ENCODE measurements around the gene PEX10.
A peak's percentile ranks its signal among the peaks of the same experiment; 100 is the strongest.

Gene PEX10

GRCh38 chr1:2398871-2399270 is 13.5 kb downstream of the PEX10 start:
- peaks cover 23% of the 10 kb centered on the region for H3K36me3 ChIP-seq (ENCODE audit: control insufficient read depth, insufficient read depth, low read length)

GRCh38 chr1:2397007-2397679 is 15.2 kb downstream of the PEX10 start:
- H3K4me1 ChIP-seq (ENCODE audit: control insufficient read depth, insufficient read depth, low read length), result peaks cover 29% of the 10 kb centered on the region
- H3K4me3 ChIP-seq (ENCODE audit: low read length), result no peak overlapping the region
- H3K9ac ChIP-seq (ENCODE audit: low read length), result no peak overlapping the region
- H3K27me3 ChIP-seq (ENCODE audit: control insufficient read depth, insufficient read depth, low read length), result no peaks in the 10 kb centered on the region
- no peaks in the 10 kb centered on the region for H3K9me3 ChIP-seq (ENCODE audit: control insufficient read depth, low read length)
- H3K36me3 ChIP-seq (ENCODE audit: control insufficient read depth, insufficient read depth, low read length), result peaks cover 28% of the 10 kb centered on the region

More at GRCh38 chr1:2398871-2399270, 13.5 kb downstream of the PEX10 start:
- no peak overlapping the region for H3K4me3 ChIP-seq (ENCODE audit: low read length)
- no peaks in the 10 kb centered on the region for H3K9me3 ChIP-seq (ENCODE audit: control insufficient read depth, low read length)
- no peak overlapping the region for H3K9ac ChIP-seq (ENCODE audit: low read length)
- peaks cover 14% of the 10 kb centered on the region for H3K4me1 ChIP-seq (ENCODE audit: control insufficient read depth, insufficient read depth, low read length)
- no peaks in the 10 kb centered on the region for H3K27me3 ChIP-seq (ENCODE audit: control insufficient read depth, insufficient read depth, low read length)

GRCh38 chr1:2396476-2396875 is 15.9 kb downstream of the PEX10 start:
- Histone ChIP-seq H3K9me3 (ENCODE audit: control insufficient read depth, low read length) (no peaks in the 10 kb centered on the region), H3K4me3 (ENCODE audit: low read length) (no peak overlapping the region), H3K9ac (ENCODE audit: low read length) (no peak overlapping the region), H3K4me1 (ENCODE audit: control insufficient read depth, insufficient read depth, low read length) (peaks cover 29% of the 10 kb centered on the region), H3K27me3 (ENCODE audit: control insufficient read depth, insufficient read depth, low read length) (no peaks in the 10 kb centered on the region), H3K36me3 (ENCODE audit: control insufficient read depth, insufficient read depth, low read length) (peaks cover 28% of the 10 kb centered on the region)

- peaks cover 29% of the 10 kb centered on the region for H3K4me1 ChIP-seq (ENCODE audit: control insufficient read depth, insufficient read depth, low read length)
- H3K27me3 ChIP-seq (ENCODE audit: control insufficient read depth, insufficient read depth, low read length), result no peaks in the 10 kb centered on the region
- H3K4me3 ChIP-seq (ENCODE audit: low read length), result no peak overlapping the region
- H3K9me3 ChIP-seq (ENCODE audit: control insufficient read depth, low read length), result no peaks in the 10 kb centered on the region
- peaks cover 28% of the 10 kb centered on the region for H3K36me3 ChIP-seq (ENCODE audit: control insufficient read depth, insufficient read depth, low read length)
- no peak overlapping the region for H3K9ac ChIP-seq (ENCODE audit: low read length)
These were observed 16.3 kb downstream of the PEX10 start for GRCh38 chr1:2396059-2396458.

GRCh38 chr1:2395245-2395644 is 17.1 kb downstream of the PEX10 start:
- H3K36me3 ChIP-seq (ENCODE audit: control insufficient read depth, insufficient read depth, low read length), result peaks cover 22% of the 10 kb centered on the region
- no peak overlapping the region for H3K4me3 ChIP-seq (ENCODE audit: low read length)
- no peaks in the 10 kb centered on the region for H3K27me3 ChIP-seq (ENCODE audit: control insufficient read depth, insufficient read depth, low read length)
- no peaks in the 10 kb centered on the region for H3K9me3 ChIP-seq (ENCODE audit: control insufficient read depth, low read length)
- no peak overlapping the region for H3K9ac ChIP-seq (ENCODE audit: low read length)
- peaks cover 36% of the 10 kb centered on the region for H3K4me1 ChIP-seq (ENCODE audit: control insufficient read depth, insufficient read depth, low read length)

GRCh38 chr1:2394761-2395160 is 17.6 kb downstream of the PEX10 start:
- H3K27me3 ChIP-seq (ENCODE audit: control insufficient read depth, insufficient read depth, low read length), result no peaks in the 10 kb centered on the region
- H3K9ac ChIP-seq (ENCODE audit: low read length), result peak overlapping the region; percentile 7
- peaks cover 41% of the 10 kb centered on the region for H3K4me1 ChIP-seq (ENCODE audit: control insufficient read depth, insufficient read depth, low read length)
- H3K4me3 ChIP-seq (ENCODE audit: low read length), result no peak overlapping the region
- H3K36me3 ChIP-seq (ENCODE audit: control insufficient read depth, insufficient read depth, low read length), result peaks cover 22% of the 10 kb centered on the region
- H3K9me3 ChIP-seq (ENCODE audit: control insufficient read depth, low read length), result no peaks in the 10 kb centered on the region

GRCh38 chr1:2394220-2394619 is 18.1 kb downstream of the PEX10 start:
- H3K9me3 ChIP-seq (ENCODE audit: control insufficient read depth, low read length), result no peaks in the 10 kb centered on the region

GRCh38 chr1:2393471-2393877 is 18.9 kb downstream of the PEX10 start:
- Histone ChIP-seq H3K9me3 (ENCODE audit: control insufficient read depth, low read length) (no peaks in the 10 kb centered on the region), H3K36me3 (ENCODE audit: control insufficient read depth, insufficient read depth, low read length) (peaks cover 22% of the 10 kb centered on the region), H3K4me3 (ENCODE audit: low read length) (no peak overlapping the region), H3K9ac (ENCODE audit: low read length) (peak overlapping the region; percentile 53), H3K4me1 (ENCODE audit: control insufficient read depth, insufficient read depth, low read length) (peaks cover 41% of the 10 kb centered on the region), H3K27me3 (ENCODE audit: control insufficient read depth, insufficient read depth, low read length) (no peaks in the 10 kb centered on the region)

More at GRCh38 chr1:2394220-2394619, 18.1 kb downstream of the PEX10 start:
- peaks cover 22% of the 10 kb centered on the region for H3K36me3 ChIP-seq (ENCODE audit: control insufficient read depth, insufficient read depth, low read length)
- no peaks in the 10 kb centered on the region for H3K27me3 ChIP-seq (ENCODE audit: control insufficient read depth, insufficient read depth, low read length)
- peak overlapping the region; percentile 7 for H3K9ac ChIP-seq (ENCODE audit: low read length)
- peaks cover 41% of the 10 kb centered on the region for H3K4me1 ChIP-seq (ENCODE audit: control insufficient read depth, insufficient read depth, low read length)
- no peak overlapping the region for H3K4me3 ChIP-seq (ENCODE audit: low read length)

- Histone ChIP-seq H3K9ac (ENCODE audit: low read length) (peak overlapping the region; percentile 53), H3K9me3 (ENCODE audit: control insufficient read depth, low read length) (no peaks in the 10 kb centered on the region), H3K36me3 (ENCODE audit: control insufficient read depth, insufficient read depth, low read length) (peaks cover 22% of the 10 kb centered on the region), H3K4me1 (ENCODE audit: control insufficient read depth, insufficient read depth, low read length) (peaks cover 41% of the 10 kb centered on the region), H3K27me3 (ENCODE audit: control insufficient read depth, insufficient read depth, low read length) (no peaks in the 10 kb centered on the region), H3K4me3 (ENCODE audit: low read length) (peak overlapping the region; percentile 2)
These were observed 19.7 kb downstream of the PEX10 start for GRCh38 chr1:2392686-2393085.

GRCh38 chr1:2391931-2392509 is 20.3 kb downstream of the PEX10 start:
- Histone ChIP-seq H3K4me1 (ENCODE audit: control insufficient read depth, insufficient read depth, low read length) (peaks cover 41% of the 10 kb centered on the region), H3K4me3 (ENCODE audit: low read length) (peak overlapping the region; percentile 2), H3K27me3 (ENCODE audit: control insufficient read depth, insufficient read depth, low read length) (no peaks in the 10 kb centered on the region), H3K36me3 (ENCODE audit: control insufficient read depth, insufficient read depth, low read length) (peaks cover 16% of the 10 kb centered on the region), H3K9ac (ENCODE audit: low read length) (peak overlapping the region; percentile 53), H3K9me3 (ENCODE audit: control insufficient read depth, low read length) (no peaks in the 10 kb centered on the region)

- Histone ChIP-seq H3K9me3 (ENCODE audit: control insufficient read depth, low read length) (no peaks in the 10 kb centered on the region), H3K27me3 (ENCODE audit: control insufficient read depth, insufficient read depth, low read length) (no peaks in the 10 kb centered on the region), H3K36me3 (ENCODE audit: control insufficient read depth, insufficient read depth, low read length) (peaks cover 16% of the 10 kb centered on the region), H3K4me1 (ENCODE audit: control insufficient read depth, insufficient read depth, low read length) (peaks cover 41% of the 10 kb centered on the region), H3K9ac (ENCODE audit: low read length) (peak within 1 kb of the TSS; percentile 61), H3K4me3 (ENCODE audit: low read length) (peak within 1 kb of the TSS; percentile 56)
These were observed 21.1 kb downstream of the PEX10 start, which contains the start of the genes MORN1 and RER1 for GRCh38 chr1:2391041-2391930. MORN1 (minus strand) TSS chr1:2391554; CDS start chr1:2391533, 21 bp downstream. RER1 (plus strand) TSS chr1:2391841; CDS start chr1:2395791, 3,950 bp downstream.

- Histone ChIP-seq H3K4me1 (ENCODE audit: control insufficient read depth, insufficient read depth, low read length) (peaks cover 34% of the 10 kb centered on the region), H3K4me3 (ENCODE audit: low read length) (no peak overlapping the region), H3K9ac (ENCODE audit: low read length) (no peak overlapping the region)
These were observed 22.7 kb downstream of the PEX10 start for GRCh38 chr1:2389644-2390043.

More at GRCh38 chr1:2389644-2390043, 22.7 kb downstream of the PEX10 start:
- Histone ChIP-seq H3K9me3 (ENCODE audit: control insufficient read depth, low read length) (no peaks in the 10 kb centered on the region), H3K36me3 (ENCODE audit: control insufficient read depth, insufficient read depth, low read length) (peaks cover 10% of the 10 kb centered on the region), H3K27me3 (ENCODE audit: control insufficient read depth, insufficient read depth, low read length) (no peaks in the 10 kb centered on the region)

Measured in mucosa of stomach (tissue), 1 donor.